ENCODE measurements around the gene GPS1.

GPS1 gene

DNA sequence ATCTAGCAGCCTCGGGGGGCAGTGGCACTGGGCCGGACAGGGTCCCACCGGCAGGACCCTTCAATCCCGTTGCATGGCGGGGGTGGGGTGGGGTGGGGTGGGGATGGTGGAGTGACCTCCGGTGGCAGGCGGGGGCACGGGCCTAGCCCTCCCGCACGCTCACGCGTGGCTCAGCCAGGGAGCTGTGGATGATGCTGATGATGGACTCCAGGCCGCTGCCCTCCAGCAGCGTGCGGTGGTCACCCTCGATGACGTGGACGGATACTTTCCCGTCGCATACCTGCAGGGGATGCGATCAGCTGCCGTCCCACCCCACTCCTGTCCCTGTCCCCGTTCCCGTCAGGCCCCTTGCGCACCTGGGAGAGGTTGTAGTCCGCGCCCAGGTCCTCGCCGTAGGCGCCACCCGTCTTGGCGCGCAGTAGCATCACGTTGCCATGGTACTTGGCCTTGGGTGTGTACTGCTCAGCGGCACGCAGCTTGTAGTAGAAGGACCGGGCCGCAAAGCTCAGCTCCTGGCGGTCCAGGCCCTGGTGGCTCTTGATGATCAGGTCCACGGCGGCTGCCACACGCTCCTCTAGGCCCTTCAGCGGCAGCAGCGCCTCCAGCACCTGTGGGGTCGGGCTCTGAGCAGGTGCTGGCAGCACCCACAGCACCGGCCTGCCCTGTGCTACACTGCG lies 27.4 kb downstream of the GPS1 start:
- DNase-seq (ENCODE audit: low spot score), result no peak

DNA sequence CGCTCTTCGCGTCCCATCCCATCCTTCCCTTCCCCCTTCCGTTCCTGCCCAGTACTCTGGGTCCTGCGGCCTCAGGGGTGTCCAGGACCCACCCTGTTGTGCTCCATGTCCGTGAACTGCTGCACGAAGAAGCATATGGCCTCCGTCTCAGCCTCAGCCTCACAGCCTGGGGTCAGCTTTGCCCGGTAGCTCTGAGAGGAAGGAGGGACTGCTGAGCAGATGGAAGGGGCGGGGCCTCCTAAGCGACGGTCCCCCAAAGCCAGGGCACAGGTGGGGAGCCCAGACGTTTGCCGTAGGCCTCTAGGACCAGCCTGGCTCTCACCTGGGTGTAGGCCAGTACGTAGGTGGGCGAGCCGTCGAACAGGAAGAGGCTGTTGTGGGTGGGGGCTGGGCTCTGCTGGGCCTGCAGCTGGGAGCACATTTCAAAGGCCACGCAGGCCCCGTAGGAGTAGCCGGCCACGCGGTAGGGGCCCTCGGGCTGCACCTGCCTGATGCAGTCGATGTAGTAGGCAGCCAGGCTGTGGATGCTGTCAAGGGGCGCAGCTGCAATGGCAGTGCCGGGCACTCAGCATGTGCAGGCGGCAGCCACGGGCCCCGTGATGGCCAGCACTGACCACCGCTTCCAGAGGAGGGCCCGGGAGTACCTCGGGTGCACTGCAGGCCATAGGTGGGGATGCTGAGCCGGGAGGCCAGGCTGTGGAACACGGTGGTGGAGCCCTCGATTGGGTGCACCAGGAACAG lies 28.5 kb downstream of the GPS1 start:
- no peak for DNase-seq (ENCODE audit: low spot score)

DNA sequence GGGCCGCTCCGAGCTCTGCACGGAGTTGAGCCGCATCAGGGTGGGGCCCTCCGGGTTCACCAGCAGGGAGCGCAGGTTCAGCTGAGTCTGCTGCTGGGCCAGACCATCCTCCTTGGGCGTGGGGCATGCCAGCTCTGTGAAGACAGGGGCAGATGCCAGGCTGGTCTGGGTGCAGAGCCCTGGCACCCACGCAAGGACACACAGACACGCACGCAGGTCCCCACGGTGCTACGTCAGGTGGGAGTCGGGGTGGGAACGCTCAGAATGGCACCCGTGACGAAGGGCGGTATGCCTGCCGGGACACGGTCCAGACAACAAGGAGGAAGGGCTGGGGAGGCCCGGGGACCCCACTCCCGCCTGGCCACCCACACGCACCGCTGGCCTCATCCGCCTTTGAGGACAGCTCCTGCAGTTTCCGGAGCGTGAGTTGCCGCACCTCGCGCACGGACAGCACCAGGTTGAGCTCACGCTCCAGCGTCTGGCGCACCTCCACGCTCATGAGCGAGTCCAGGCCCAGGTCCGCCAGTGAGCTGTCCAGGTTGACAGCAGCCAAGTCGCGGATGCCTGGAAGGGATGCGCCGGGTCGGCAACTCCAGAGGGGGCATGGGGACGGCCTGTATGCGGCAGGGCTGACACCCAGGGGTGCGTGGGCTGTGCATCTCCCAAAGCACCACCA lies 29.2 kb downstream of the GPS1 start:
- no peak for DNase-seq (ENCODE audit: low spot score)

DNA sequence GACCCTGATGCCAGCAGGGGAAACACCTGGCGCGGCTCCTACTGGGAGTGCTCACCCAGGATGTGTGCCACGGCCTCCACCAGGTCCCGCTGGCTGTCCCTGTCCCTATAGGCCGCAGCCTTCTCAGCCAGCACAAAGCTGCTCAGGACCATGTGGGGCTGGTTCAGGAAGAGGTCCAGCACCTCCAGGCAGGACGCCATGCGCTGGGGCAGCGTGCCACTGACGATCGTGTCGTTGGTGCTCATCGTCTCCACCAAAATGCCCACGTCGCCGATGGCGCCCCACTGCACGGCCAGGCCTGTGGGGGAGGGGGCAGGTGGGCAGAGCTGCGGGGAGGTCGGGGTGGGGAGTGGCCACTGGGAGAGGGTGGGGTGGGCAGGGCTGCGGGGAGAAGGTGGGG lies 29.8 kb downstream of the GPS1 start:
- DNase-seq (ENCODE audit: low spot score), result no peak

DNA sequence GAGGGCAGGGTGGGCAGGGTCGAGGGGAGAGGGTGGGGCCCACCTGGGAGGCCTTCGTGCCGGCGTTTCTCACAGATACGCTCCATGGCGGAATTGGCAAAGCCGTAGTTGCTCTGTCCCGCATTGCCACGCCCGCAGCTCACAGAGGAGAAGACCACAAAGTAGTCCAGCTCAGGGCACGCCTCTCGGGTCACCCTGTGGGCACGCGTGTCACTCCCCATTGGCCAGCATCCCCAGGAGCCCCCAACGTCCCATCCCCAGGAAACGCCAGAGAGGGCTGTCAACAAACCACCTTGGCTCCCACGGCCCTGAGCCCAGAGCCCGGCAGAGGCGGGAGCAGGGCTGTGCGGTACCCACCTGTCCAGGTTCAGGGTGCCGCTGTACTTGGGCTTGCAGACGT lies 30.3 kb downstream of the GPS1 start:
- no peak for DNase-seq (ENCODE audit: low spot score)

DNA sequence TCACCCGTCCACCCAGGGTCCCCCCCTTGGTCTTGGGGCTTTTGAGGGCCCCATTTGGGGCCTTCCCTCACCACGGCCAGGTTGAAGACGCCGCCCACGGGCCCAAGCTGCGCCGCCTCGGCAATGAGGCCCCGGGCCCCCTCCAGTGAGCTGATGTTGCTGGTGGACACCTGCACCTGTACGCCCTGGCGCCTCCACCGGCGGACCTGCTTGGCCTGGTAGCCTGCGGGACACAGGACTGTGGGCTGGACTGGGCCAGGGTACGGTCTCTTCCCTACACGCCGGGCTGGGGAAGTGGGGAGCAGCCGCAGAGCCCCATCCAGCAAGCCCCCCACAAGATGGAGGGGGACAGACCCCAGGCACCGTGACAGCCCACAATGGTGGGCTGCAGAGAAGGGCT lies 30.8 kb downstream of the GPS1 start:
- DNase-seq (ENCODE audit: low spot score), result no peak

DNA sequence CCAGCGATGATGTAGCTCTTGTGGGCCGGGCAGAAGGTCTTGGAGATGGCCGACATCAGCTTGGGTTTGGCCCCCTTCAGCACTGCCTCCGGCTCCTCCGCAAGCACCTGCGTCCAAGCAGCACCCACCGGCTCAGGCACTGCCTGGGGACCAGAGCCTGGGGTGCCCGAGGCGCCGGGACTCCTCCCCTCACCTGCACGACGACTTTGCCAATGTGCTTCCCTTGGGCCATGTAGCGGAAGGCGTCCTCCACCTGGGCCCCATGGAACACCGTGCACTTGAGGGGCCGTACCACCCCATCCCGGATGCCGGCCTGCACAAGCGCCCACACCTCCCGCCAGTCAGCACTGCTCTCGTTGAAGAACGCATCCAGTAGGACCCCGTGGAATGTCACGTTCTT lies 31.3 kb downstream of the GPS1 start:
- DNase-seq (ENCODE audit: low spot score), result no peak

DNA sequence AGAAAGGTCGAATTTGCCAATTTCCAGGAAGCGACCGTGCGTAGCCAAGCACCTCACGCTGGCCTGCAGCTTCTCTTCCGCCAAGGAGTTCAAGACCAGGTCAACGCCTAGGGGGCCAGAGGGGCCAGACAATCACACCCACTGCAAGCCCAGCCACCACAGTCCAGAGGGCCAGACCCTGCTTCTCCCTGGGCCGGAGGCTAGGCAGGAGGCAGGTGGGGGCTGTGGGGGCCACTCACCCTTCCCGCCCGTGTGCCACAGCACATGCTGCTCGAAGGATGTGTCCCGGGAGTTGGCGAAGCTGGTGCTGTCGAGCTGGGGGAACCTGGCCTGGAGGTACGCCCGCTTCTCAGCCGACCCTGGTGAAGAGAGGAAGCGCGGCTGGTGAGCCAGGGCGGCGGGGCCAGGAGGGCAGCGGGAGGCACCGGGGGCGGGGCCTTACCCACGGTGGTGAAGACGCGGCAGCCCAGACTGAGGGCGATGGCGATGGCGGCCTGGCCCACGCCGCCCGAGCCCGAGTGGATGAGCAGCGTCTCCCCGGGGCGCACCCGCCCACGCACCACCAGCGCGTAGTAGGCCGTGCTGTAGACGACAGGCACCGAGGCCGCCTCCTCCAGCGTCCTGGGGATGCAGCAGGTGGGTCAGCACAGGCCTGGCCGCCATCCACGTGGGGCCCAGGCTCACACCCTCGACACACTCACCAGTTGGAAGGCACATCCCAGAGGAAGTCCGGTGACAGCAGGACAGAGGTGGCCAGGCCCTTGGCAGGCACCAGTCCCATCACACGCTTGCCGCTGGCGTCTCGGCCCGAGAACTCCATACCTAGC lies 32.0 kb downstream of the GPS1 start:
- DNase-seq (ENCODE audit: low spot score), result no peak

DNA sequence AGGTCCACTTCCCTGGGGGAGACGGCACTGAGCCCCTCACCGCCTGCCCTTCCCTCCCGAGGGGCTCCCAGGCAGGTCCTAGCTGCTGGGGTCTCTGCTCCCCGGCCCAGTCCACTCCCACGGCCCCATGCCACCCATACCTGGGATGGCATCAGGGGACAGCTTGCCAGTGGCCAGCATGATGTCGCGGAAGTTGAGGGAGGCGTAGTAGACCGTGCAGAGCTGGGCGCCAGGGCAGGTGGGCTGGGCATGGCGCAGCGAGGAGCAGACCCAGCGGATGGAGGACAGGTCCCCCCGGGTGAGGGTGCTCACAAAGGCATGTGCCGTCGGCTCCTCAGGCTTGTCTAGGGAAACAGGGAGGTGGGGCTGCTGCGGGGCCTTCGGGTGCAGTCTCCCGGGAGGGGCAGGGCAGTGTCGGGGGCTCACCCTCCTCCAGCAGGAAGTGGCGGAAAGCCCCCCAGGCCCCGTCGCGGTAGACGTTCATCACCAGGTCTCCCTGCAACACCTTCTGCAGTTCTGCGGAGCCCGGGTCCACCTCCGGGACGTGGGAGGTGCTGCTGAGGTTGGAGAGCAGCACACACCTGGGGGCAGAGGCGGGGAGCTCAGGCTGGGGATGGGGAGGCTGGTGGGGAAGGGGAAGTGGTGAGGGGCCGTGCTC lies 32.8 kb downstream of the GPS1 start:
- no peak for DNase-seq (ENCODE audit: low spot score)

DNA sequence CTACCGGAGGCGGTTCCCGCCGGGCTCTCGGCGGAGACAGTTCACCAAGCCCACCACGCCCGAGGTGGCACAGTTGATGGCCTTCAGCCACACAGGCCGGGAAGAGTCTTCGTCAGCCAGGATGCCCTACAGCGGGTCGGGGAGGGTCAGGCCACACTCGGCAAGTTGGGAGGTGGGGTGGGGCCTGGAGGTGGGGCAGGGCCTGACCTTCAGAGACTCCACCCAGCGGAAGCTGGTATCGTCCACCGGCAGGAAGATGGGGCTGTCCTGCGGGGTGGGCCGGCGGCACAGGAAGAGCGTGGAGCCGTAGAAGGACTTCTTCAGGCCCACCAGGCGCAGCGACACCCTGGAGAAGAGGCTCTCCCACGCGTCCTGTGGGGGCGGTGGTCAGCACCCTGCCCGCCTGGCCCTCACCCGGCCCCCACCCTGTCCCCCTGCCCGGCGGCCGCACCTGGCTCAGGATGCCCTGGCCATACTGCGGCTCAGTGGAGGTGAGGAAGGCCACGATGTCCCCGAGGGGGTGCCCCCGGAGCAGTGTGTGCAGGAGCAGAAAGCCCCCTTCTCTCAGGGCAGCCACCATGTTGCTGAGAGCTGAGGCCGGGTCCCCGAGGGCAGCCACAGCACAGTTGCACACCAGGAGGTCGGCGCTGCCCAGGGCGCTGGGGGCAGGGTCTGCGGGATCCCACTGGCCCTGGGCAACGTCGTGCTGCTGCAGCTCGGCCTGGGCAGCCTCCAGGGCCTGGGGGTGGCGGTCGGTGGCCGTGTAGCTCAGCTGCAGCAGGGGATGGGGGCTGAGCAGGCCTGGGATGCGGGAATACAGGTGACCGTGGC lies 33.5 kb downstream of the GPS1 start:
- no peak for DNase-seq (ENCODE audit: low spot score)

DNA sequence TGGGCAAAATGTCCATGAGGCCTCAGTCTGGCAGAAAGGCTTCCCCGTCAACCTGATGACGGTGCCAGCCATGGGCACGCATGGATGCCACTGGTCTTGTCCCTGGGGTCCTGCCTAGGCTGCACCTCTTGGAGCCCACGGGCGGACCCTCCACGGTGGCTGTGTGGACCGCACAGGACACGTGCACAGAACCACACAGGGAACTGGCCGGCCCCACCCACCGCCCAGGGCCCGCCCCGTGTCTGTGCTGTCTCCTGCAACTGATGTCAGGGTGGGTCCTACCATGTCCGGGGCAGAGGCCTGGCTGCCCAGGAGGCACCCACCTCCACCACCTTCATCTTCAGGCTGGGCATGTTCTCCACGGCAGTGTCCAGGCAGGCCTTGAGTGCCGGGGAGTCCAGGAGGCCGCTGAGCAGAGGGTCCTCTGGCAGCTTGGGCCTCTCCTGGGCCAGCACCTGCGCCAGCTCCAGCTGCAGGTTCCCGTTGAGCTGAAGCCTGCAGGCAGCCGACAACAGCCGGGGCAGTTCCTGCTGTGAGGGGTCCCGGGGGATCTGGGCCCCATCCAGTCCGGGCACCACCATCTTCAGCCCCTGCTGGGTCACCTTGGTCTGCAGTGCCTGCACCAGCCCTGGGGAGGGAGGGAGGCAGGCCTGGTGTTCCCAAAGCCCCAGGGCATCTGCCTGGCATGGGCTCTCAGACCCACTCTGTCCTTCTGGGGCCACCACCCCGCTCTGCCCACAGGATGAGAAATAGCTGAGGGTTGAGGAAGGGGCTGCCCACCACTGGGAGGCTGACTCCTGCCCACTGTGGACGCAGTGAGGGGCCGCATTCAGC lies 34.5 kb downstream of the GPS1 start:
- no peak for DNase-seq (ENCODE audit: low spot score)

DNA sequence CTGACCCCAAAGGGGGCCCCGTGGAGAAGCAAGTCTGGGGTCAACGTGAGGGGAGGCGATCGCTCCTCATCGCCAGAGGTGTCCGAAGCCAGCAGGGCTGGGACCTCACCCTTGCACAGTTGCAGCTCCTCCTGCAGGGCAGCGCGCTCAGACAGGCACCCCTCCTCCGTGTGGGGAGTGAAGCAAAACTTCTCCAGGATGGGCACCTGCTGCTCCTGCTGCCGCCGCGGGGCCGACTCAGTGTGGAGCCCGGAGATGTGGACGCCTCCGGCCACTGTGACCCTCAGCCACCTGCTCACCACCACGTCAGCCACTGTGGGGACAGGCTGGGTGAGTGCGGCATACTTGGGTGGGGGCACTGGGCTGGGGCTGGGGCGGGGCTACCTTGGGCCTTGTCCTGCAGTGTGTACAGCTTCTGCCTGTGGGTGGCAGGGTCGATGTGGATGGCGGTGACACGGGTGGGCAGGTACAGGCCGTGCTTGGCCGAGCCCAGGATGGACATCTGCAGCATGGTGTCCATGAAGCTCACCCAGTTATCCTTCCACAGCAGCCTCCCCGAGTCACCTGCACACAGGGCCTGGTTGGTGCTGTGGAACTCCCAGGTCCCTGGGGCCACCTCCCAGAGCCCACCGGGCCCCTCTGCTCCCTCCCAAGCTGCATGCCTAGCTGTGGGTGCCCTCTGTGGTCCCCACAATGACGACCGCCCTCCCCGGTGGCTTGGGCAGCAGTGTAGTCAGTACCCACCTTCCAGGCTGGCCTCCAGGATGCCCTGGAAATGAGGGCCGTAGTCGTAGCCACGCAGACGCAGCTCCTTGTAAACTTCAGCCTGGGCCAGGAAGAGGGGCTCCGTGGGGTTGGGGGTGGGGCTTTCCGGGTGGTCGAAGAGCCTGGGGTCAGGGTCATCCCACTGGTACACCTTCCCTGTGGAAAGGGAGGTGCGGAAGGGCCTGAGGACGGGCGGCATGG lies 35.5 kb downstream of the GPS1 start:
- no peak for DNase-seq (ENCODE audit: low spot score)

DNA sequence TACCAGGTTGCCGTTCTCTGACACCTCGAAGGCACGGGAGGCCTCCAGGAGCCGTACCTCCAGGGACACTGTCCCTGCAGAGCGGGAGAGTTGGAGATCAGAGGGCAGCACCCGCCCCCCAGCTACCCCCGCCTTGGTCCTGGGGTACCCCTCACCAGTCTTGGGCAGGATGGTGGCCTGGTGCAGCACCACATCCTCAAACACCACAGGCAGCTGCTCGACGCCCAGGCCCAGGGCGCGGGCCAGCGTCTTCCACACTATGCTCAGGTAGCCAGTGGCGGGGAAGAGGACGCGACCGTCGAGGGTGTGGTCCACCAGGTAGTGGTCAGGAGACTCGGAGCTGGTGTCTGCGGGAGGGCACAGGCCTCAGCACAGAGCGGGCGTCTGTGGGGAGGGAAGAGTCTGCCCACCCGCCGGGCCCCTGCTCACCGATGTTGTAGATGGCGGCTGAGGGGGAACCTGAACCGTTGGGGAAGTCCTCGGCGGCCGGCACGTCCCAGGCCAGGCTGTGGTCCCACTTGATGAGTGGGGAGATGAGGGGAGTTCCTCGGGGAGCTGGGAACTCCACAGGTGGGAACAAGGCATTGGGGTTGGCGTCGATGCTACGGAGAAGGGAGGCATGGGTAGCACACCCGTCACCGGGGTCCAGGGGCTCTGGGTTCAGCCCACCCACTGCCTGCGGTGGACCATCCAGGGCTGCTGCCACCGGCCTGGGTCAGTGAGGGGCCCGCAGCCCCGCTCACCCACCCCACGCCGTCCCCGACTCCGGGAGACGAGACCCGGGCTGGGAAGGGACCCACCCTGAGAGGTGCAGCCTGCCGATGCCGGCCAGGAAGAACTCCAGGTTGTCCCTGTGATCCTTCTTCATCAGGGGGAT lies 36.5 kb downstream of the GPS1 start:
- no peak for DNase-seq (ENCODE audit: low spot score)

DNA sequence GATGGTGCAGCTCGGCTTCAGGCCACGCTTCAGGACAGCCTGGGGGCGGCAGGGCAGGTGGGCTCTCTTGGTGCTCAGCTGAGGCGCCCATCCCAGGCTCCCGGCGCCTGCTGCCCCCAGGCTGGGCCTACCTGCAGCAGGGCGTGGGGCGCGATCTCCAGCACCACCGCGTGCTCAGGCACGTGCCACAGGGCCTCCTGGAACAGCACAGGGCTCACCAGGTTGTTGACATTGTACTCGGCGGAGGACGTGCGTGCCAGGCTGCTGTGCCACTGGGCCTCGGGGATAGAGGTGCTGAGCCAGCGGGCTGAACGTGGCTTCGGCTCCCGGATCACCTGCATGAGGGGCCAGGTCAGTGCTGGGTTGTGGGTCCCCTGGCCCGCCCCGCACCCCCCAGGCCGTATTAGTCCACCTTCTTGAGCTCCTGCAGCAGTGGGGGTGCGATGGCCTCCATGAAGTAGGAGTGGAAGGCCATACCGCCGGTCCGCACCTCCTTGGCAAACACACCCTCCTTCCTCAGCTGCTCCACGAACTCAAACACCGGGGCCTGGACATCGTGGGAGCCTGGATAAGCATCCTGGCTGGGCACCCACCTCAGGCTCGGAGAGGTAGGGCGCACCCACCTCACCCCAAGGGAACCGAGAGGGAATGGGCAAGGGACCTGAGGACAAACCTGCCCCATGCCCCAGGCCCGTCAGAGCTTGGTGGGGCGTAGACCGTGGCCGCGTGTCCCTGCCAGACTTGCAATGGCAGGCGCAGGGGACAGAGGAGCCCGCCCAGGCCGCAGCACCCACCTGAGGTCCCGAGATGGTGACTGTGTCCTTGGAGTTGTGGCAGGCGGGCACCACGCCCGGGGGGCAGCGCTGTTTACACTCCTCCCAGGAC lies 37.4 kb downstream of the GPS1 start:
- no peak for DNase-seq (ENCODE audit: low spot score)

DNA sequence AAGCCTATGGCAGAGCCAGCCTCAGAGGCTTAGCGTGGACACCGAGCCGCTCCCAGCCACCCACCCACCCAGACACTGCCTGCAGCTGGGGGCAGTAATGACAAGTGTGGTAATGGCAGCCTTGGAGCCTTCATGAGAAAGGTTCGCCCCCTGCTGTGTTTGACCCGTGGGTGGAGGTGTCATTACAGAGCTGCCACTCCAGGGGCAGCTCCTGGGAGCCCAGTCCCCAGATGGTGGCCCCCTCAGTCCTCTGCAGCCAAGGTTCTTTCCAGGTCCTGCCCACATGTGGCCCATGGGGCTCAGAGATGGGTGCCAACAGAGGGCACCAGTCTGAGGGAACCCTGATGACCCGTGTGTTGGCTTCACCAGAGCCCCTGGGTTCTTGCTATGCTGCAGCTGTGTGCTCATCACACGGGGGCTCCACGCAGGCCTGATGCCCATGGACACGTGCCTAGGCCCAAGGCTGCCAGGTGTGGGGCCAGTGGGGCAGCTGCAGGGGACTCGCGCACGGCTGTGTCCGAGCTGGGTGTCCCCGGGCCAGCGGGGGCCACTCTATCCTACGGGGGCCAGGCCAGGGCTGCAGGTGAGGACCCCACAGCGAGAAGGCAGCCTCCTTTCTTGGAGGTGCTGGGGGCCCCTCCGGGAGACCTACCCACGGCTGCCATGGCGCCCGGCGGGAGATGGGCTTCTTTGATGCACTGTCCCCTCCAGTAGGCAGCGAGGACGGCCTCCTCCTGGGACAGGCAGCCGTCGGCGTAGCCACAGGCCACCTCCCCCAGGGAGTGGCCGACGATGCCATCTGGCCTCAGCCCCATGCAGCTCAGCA lies 38.2 kb downstream of the GPS1 start:
- no peak for DNase-seq (ENCODE audit: low spot score)
